ENCODE data around the gene GREB1L. TPM values are rescaled to one million over a fixed set of nuclear protein-coding genes. Genes with fewer than 3 reads are reported as not detected.
A peak's percentile ranks its signal among the peaks of the same experiment; 100 is the strongest.

The GREB1L gene
- total and polyA plus RNA-seq, 9 of the 15 experiments (the other 6 are each of a cell fraction or from before 2014, with no cell fraction given) = 0.03 TPM; not detected in 8

GRCh38 chr18:21557607-21558253 is 315.7 kb downstream of the GREB1L start (continued):
- no peak for TF ChIP-seq TAL1 (IDR thresholded peaks at IDR 0.05)
- no peak for TF ChIP-seq HINFP (tag; conservative IDR thresholded peaks at IDR 0.05; ENCODE audit: low read depth)
- TF ChIP-seq KDM4B (IDR thresholded peaks at IDR 0.05; ENCODE audit: borderline replicate concordance in 2 of 2, low read depth in 1 of 2) = no peak
- TF ChIP-seq MYNN (IDR thresholded peaks at IDR 0.05) = no peak
- TF ChIP-seq MYNN (CRISPR knock-in tag; IDR thresholded peaks at IDR 0.05) = no peak
- TF ChIP-seq CREB1 (IDR thresholded peaks at IDR 0.05) = no peak
- no peak for TF ChIP-seq CREB1 (CRISPR knock-in tag; IDR thresholded peaks at IDR 0.05)
- no peak for TF ChIP-seq TCF15 (CRISPR knock-in tag; IDR thresholded peaks at IDR 0.05)
- no peak for TF ChIP-seq ZNF668 (CRISPR knock-in tag; IDR thresholded peaks at IDR 0.05)
- no peak for TF ChIP-seq ZNF324 (CRISPR knock-in tag; IDR thresholded peaks at IDR 0.05)
- no peak for TF ChIP-seq BHLHE40 (IDR thresholded peaks at IDR 0.05; ENCODE audit: low read length)
- TF ChIP-seq TARDBP (IDR thresholded peaks at IDR 0.05) = no peak
- no peak for TF ChIP-seq FOS (IDR thresholded peaks at IDR 0.05; ENCODE audit: extremely low read depth, insufficient read length)
- TF ChIP-seq MAFK (IDR thresholded peaks at IDR 0.05; ENCODE audit: low read length) = no peak
- no peak for TF ChIP-seq FOXO4 (CRISPR knock-in tag; IDR thresholded peaks at IDR 0.05)
- TF ChIP-seq WHSC1 (IDR thresholded peaks at IDR 0.05; ENCODE audit: low read length) = no peak
- no peak for TF ChIP-seq ZSCAN32 (CRISPR knock-in tag; IDR thresholded peaks at IDR 0.05)
- no peak for TF ChIP-seq XRCC3 (IDR thresholded peaks at IDR 0.05)
- peak; percentile 19; the same call in 1 of the 2 replicates for TF ChIP-seq SMARCC2 (IDR thresholded peaks at IDR 0.05; ENCODE audit: low read depth)
- TF ChIP-seq MYBL2 (IDR thresholded peaks at IDR 0.05; ENCODE audit: low read depth) = no peak
- no peak for TF ChIP-seq MYBL2 (CRISPR knock-in tag; IDR thresholded peaks at IDR 0.05; ENCODE audit: borderline replicate concordance)
- TF ChIP-seq DNMT1 (IDR thresholded peaks at IDR 0.05) = no peak
- no peak for TF ChIP-seq ZBTB17 (CRISPR knock-in tag; IDR thresholded peaks at IDR 0.05)
- no peak for TF ChIP-seq SUPT5H (IDR thresholded peaks at IDR 0.05)
- no peak for TF ChIP-seq HNRNPL (IDR thresholded peaks at IDR 0.05; ENCODE audit: low read depth, low read length)
- no peak for TF ChIP-seq FOXJ3 (CRISPR knock-in tag; IDR thresholded peaks at IDR 0.05)
- TF ChIP-seq CBFB (CRISPR knock-in tag; IDR thresholded peaks at IDR 0.05) = no peak
